Cortex of kidney (tissue), 1 donor: ENCODE results near the gene GNG12.

Source experiments
- DNase-seq: peaks from one replicate; lab custom pipeline; 2025; lab: John Stamatoyannopoulos, UW

GNG12 gene

GRCh38 chr1:67705735-67706453 is 127.4 kb downstream of the GNG12 start:
- no peak for DNase-seq

GRCh38 chr1:67704351-67704750 is 128.9 kb downstream of the GNG12 start:
- DNase-seq: no peak

GRCh38 chr1:67701876-67702275 is 131.4 kb downstream of the GNG12 start:
- DNase-seq: no peak

- no peak for DNase-seq
Observed at GRCh38 chr1:67700692-67701410, 132.4 kb downstream of the GNG12 start.

GRCh38 chr1:67700220-67700619 is 133.0 kb downstream of the GNG12 start:
- no peak for DNase-seq

- no peak for DNase-seq
Observed at GRCh38 chr1:67696708-67697107, 136.6 kb downstream of the GNG12 start.

- DNase-seq: no peak
Observed at GRCh38 chr1:67695963-67696362, 137.3 kb downstream of the GNG12 start.

GRCh38 chr1:67691712-67692111 is 141.6 kb downstream of the GNG12 start:
- no peak for DNase-seq

- no peak for DNase-seq
Observed at GRCh38 chr1:67690411-67690810, 142.9 kb downstream of the GNG12 start.

GRCh38 chr1:67690018-67690363 is 143.3 kb downstream of the GNG12 start:
- no peak for DNase-seq

- DNase-seq: no peak
Observed at GRCh38 chr1:67689267-67690017, 143.8 kb downstream of the GNG12 start.

- DNase-seq: no peak
Observed at GRCh38 chr1:67688526-67689219, 144.6 kb downstream of the GNG12 start.

- DNase-seq: no peak
Observed at GRCh38 chr1:67687649-67688048, 145.6 kb downstream of the GNG12 start.

- no peak for DNase-seq
Observed at GRCh38 chr1:67687198-67687545, 146.1 kb downstream of the GNG12 start.

GRCh38 chr1:67686267-67687197 is 146.7 kb downstream of the GNG12 start:
- DNase-seq: peak; percentile 13

GRCh38 chr1:67685558-67686266 is 147.6 kb downstream of the GNG12 start:
- no peak for DNase-seq

- peak; percentile 69 for DNase-seq
Observed at GRCh38 chr1:67685067-67685557, 148.2 kb downstream of the GNG12 start, which contains the start of gene GADD45A. TSS of gene GADD45A (plus strand) at chr1:67685201. CDS start at chr1:67685495, 294 bp downstream.

- no peak for DNase-seq
Observed at GRCh38 chr1:67684526-67685066, 148.7 kb downstream of the GNG12 start.

- no peak for DNase-seq
Observed at GRCh38 chr1:67683766-67684525, 149.3 kb downstream of the GNG12 start.
